ENCODE results near the gene PYGM. TPM values are rescaled to one million over a fixed set of nuclear protein-coding genes. Genes with fewer than 3 reads are reported as not detected.

The PYGM gene
- total RNA-seq, 1 donor from 2014 or later, result not detected

- TF ChIP-seq, protein P1, sequence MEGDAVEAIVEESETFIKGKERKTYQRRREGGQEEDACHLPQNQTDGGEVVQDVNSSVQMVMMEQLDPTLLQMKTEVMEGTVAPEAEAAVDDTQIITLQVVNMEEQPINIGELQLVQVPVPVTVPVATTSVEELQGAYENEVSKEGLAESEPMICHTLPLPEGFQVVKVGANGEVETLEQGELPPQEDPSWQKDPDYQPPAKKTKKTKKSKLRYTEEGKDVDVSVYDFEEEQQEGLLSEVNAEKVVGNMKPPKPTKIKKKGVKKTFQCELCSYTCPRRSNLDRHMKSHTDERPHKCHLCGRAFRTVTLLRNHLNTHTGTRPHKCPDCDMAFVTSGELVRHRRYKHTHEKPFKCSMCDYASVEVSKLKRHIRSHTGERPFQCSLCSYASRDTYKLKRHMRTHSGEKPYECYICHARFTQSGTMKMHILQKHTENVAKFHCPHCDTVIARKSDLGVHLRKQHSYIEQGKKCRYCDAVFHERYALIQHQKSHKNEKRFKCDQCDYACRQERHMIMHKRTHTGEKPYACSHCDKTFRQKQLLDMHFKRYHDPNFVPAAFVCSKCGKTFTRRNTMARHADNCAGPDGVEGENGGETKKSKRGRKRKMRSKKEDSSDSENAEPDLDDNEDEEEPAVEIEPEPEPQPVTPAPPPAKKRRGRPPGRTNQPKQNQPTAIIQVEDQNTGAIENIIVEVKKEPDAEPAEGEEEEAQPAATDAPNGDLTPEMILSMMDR (conservative IDR thresholded peaks at IDR 0.05; ENCODE audit: low read depth, low read length), result no peak
- no peak for DNase-seq (ENCODE audit: low read depth)
- H3K4me3 ChIP-seq (ENCODE audit: low read depth, low read length), result no peak overlapping the region
These were observed 2.0 kb downstream of the PYGM start for GRCh38 chr11:64757549-64758329.

GRCh38 chr11:64755681-64756361 is 4.0 kb downstream of the PYGM start:
- DNase-seq (ENCODE audit: low read depth), result no peak
- TF ChIP-seq, protein P1 (conservative IDR thresholded peaks at IDR 0.05; ENCODE audit: low read depth, low read length), result no peak
- H3K4me3 ChIP-seq (ENCODE audit: low read depth, low read length), result no peak overlapping the region

DNA sequence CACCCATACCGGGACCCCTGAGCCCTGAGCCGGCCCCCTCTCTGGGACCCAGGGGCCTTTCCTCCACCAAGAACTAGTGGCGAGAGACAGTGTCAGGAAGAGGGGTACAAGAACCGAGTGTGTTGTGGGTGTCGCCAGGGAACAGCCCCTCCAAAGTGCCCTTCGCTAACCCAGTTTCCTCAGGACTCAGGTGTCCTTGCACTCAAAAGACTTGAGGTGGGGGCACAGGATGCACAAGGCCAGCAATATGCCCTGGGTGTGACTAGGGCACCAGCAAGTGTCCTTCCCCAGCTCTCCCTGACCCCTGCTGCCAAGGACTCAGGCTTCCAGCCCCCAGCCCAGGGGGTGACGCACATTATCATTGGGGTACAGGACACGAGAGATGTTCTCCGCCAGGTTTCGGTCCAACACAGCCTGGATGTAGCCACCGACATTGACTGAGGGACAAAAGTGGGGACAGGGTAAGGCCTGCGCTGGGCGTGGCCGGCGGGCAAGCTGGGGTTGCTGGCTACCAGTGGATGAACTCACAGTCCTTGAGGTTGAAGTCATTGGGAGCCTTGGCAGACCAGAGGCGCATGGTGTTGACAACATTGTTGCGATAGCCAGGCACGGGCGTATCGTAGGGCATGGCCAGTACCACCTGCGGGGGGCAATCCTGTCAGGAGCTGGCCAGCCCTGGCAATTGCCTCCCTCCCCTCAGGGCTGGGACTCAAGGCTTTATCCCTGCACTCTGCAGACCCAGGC is 4.7 kb downstream of the PYGM start:
- no peak overlapping the region for H3K4me3 ChIP-seq (ENCODE audit: low read depth, low read length)
- no peak for DNase-seq (ENCODE audit: low read depth)
- TF ChIP-seq, protein P1 (conservative IDR thresholded peaks at IDR 0.05; ENCODE audit: low read depth, low read length), result no peak

DNA sequence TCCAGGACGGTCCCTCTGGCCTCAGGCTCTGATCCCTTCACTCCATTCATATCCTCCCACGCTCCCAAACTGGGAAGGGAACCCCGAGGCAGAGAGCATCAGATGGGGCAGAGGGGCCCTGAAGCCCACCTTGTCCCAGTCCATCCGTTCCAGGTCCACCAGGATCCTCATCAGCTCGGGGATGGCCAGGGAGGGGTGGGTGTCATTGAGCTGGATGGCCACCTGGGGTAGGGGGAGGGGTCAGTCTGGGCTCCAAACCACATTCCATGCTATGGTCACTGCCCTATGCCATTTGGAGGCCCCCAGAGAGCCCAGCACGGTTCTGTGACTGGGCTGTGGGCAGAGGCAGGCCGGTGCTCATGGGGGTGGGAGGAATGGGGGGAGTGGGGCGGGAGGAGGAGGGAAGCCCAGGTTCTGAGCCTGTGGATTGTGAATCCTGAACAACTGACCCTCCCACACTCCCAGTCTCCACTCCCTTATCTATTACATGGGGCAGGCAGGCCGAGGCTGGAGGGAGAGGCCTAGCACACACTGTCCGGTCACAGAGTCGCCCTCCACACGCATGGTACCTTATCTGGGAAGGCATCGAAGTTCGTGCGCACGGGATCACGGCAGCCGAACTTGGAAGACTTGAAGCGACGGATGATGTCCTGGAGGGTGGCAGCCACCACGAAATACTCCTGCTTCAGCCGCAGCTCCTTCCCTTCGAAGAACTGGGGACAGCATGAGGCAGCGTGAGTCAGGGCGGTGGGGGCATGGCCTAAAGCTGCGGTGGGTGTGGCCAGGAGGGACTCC is 5.5 kb downstream of the PYGM start:
- DNase-seq (ENCODE audit: low read depth), result no peak
- TF ChIP-seq, protein P1 (conservative IDR thresholded peaks at IDR 0.05; ENCODE audit: low read depth, low read length), result no peak
- no peak overlapping the region for H3K4me3 ChIP-seq (ENCODE audit: low read depth, low read length)

- no peak overlapping the region for H3K4me3 ChIP-seq (ENCODE audit: low read depth, low read length)
- TF ChIP-seq, protein P1 (conservative IDR thresholded peaks at IDR 0.05; ENCODE audit: low read depth, low read length), result no peak
- no peak for DNase-seq (ENCODE audit: low read depth)
These were observed 6.2 kb downstream of the PYGM start for GRCh38 chr11:64753380-64754123.

- no peak overlapping the region for H3K4me3 ChIP-seq (ENCODE audit: low read depth, low read length)
- DNase-seq (ENCODE audit: low read depth), result no peak
- TF ChIP-seq, protein P1 (conservative IDR thresholded peaks at IDR 0.05; ENCODE audit: low read depth, low read length), result no peak
These were observed 6.8 kb downstream of the PYGM start for GRCh38 chr11:64753019-64753379.
